ENCODE results near the gene ANKRD11.

Gene ANKRD11

GRCh38 chr16:89453501-89454321 lies 36.6 kb downstream of the ANKRD11 start:
- Histone ChIP-seq H4K20me1 (ENCODE audit: control insufficient read depth, insufficient read depth, low read depth, low read length) (peaks cover 78% of the 10 kb centered on the region), H3K36me3 (ENCODE audit: control insufficient read depth, low read length) (peaks cover 3% of the 10 kb centered on the region; the same call in 1 of the 2 replicates), H3K4me1 (ENCODE audit: control insufficient read depth, low read length) (peaks cover 21% of the 10 kb centered on the region), H3F3A (ENCODE audit: control insufficient read depth, insufficient read depth) (peaks cover 7% of the 10 kb centered on the region; the same call in 1 of the 2 replicates), H3K4me2 (ENCODE audit: low read length) (peak overlapping the region; percentile 25; the same call in 1 of the 2 replicates), H3K4me3 (ENCODE audit: low read length) (no peak overlapping the region), H3K79me2 (ENCODE audit: control insufficient read depth, low read length) (peaks cover 99% of the 10 kb centered on the region), H3K9me2 (replicated peaks; ENCODE audit: control insufficient read depth, low read length) (no peaks in the 10 kb centered on the region), H3K27me3 (ENCODE audit: control insufficient read depth, low read length) (no peaks in the 10 kb centered on the region), H3K27ac (ENCODE audit: low read depth, low read length) (no peak overlapping the region), H3K9me3 (ENCODE audit: control insufficient read depth, insufficient read depth, low read length) (no peaks in the 10 kb centered on the region)
- peak; percentile 35 for TF ChIP-seq CTCF (IDR thresholded peaks at IDR 0.05; ENCODE audit: low read depth, low read length, poor library complexity, severe bottlenecking)
- no peak for TF ChIP-seq EZH2phosphoT487 (IDR thresholded peaks at IDR 0.05; ENCODE audit: borderline replicate concordance, low read length)

GRCh38 chr16:89452925-89453324 lies 37.4 kb downstream of the ANKRD11 start:
- H3K9me3 ChIP-seq (ENCODE audit: control insufficient read depth, insufficient read depth, low read length), result no peaks in the 10 kb centered on the region
- H3K4me3 ChIP-seq (ENCODE audit: low read length), result no peak overlapping the region
- H3K27ac ChIP-seq (ENCODE audit: low read depth, low read length), result no peak overlapping the region
- H3K4me1 ChIP-seq (ENCODE audit: control insufficient read depth, low read length), result peaks cover 21% of the 10 kb centered on the region
- TF ChIP-seq CTCF (IDR thresholded peaks at IDR 0.05; ENCODE audit: low read depth, low read length, poor library complexity, severe bottlenecking) (no peak), EZH2phosphoT487 (IDR thresholded peaks at IDR 0.05; ENCODE audit: borderline replicate concordance, low read length) (no peak)
- H3K79me2 ChIP-seq (ENCODE audit: control insufficient read depth, low read length), result peaks cover 99% of the 10 kb centered on the region
- H3K4me2 ChIP-seq (ENCODE audit: low read length), result no peak overlapping the region
- H4K20me1 ChIP-seq (ENCODE audit: control insufficient read depth, insufficient read depth, low read depth, low read length), result peaks cover 81% of the 10 kb centered on the region
- peaks cover 3% of the 10 kb centered on the region; the same call in 1 of the 2 replicates for H3K36me3 ChIP-seq (ENCODE audit: control insufficient read depth, low read length)
- peaks cover 7% of the 10 kb centered on the region; the same call in 1 of the 2 replicates for H3F3A ChIP-seq (ENCODE audit: control insufficient read depth, insufficient read depth)
- H3K9me2 ChIP-seq (replicated peaks; ENCODE audit: control insufficient read depth, low read length), result no peaks in the 10 kb centered on the region
- H3K27me3 ChIP-seq (ENCODE audit: control insufficient read depth, low read length), result no peaks in the 10 kb centered on the region

GRCh38 chr16:89452241-89452640 lies 38.1 kb downstream of the ANKRD11 start:
- Histone ChIP-seq H3K4me1 (ENCODE audit: control insufficient read depth, low read length) (peaks cover 21% of the 10 kb centered on the region), H3K4me3 (ENCODE audit: low read length) (no peak overlapping the region), H3K9me3 (ENCODE audit: control insufficient read depth, insufficient read depth, low read length) (no peaks in the 10 kb centered on the region), H3F3A (ENCODE audit: control insufficient read depth, insufficient read depth) (peaks cover 7% of the 10 kb centered on the region; the same call in 1 of the 2 replicates), H4K20me1 (ENCODE audit: control insufficient read depth, insufficient read depth, low read depth, low read length) (peaks cover 80% of the 10 kb centered on the region), H3K36me3 (ENCODE audit: control insufficient read depth, low read length) (peaks cover 3% of the 10 kb centered on the region; the same call in 1 of the 2 replicates), H3K79me2 (ENCODE audit: control insufficient read depth, low read length) (peaks cover 99% of the 10 kb centered on the region), H3K9me2 (replicated peaks; ENCODE audit: control insufficient read depth, low read length) (no peaks in the 10 kb centered on the region), H3K27ac (ENCODE audit: low read depth, low read length) (no peak overlapping the region), H3K4me2 (ENCODE audit: low read length) (no peak overlapping the region), H3K27me3 (ENCODE audit: control insufficient read depth, low read length) (no peaks in the 10 kb centered on the region)
- TF ChIP-seq CTCF (IDR thresholded peaks at IDR 0.05; ENCODE audit: low read depth, low read length, poor library complexity, severe bottlenecking) (no peak), EZH2phosphoT487 (IDR thresholded peaks at IDR 0.05; ENCODE audit: borderline replicate concordance, low read length) (no peak)

All from DOHH2 (cell line).